ENCODE data around the gene SKIL.
"Not testable (repeated sequence)": the region's sequence is repeated elsewhere in the genome, so short reads cannot be mapped to it uniquely, and the experiment has no call there.

SKIL gene

GRCh38 chr3:170357176-170358041, at the start of gene SKIL:
Gene SKIL, plus strand, starts transcription at chr3:170357715. Its CDS starts 2,617 bp downstream, at chr3:170360332.
- peak; percentile 30 to 96 (median 88) for DNase-seq

- DNase-seq = no peak
Observed at GRCh38 chr3:170309046-170309445, 48.5 kb upstream of the SKIL start.

- DNase-seq = no peak
Observed at GRCh38 chr3:170317954-170318353, 39.6 kb upstream of the SKIL start.

- DNase-seq = no peak
Observed at GRCh38 chr3:170320461-170321121, 36.9 kb upstream of the SKIL start.

- peak in 1 of 56 donors; percentile 1 for DNase-seq
Observed at GRCh38 chr3:170321321-170322034, 36.0 kb upstream of the SKIL start.

GRCh38 chr3:170322566-170323269, 34.8 kb upstream of the SKIL start:
- peak in 1 of 56 donors; percentile 12 for DNase-seq

GRCh38 chr3:170323331-170323730, 34.2 kb upstream of the SKIL start:
- DNase-seq = no peak

- no peak for DNase-seq
Observed at GRCh38 chr3:170324962-170325361, 32.6 kb upstream of the SKIL start.

- DNase-seq = no peak
Observed at GRCh38 chr3:170327040-170327808, 30.3 kb upstream of the SKIL start.

GRCh38 chr3:170327868-170328548, 29.5 kb upstream of the SKIL start:
- not testable (repeated sequence) for DNase-seq

GRCh38 chr3:170330366-170330765, 27.1 kb upstream of the SKIL start:
- DNase-seq = no peak

GRCh38 chr3:170331143-170331542, 26.4 kb upstream of the SKIL start:
- no peak for DNase-seq

GRCh38 chr3:170337420-170337819, 20.1 kb upstream of the SKIL start:
- no peak for DNase-seq

- DNase-seq = no peak
Observed at GRCh38 chr3:170338690-170339340, 18.7 kb upstream of the SKIL start.

GRCh38 chr3:170342273-170342672, 15.2 kb upstream of the SKIL start:
- DNase-seq = not testable (repeated sequence)

GRCh38 chr3:170343859-170344258, 13.7 kb upstream of the SKIL start:
- DNase-seq = not testable (repeated sequence)

- DNase-seq = no peak
Observed at GRCh38 chr3:170344971-170345370, 12.5 kb upstream of the SKIL start.

- DNase-seq = no peak
Observed at GRCh38 chr3:170346481-170347392, 10.8 kb upstream of the SKIL start.

Data from amygdala (tissue), 56 donors.